Parathyroid adenoma (tissue), 2 donors: ENCODE measurements around the gene KCNA1.

ENCODE experiments used
- H2AFZ ChIP-seq: fragments of 300-600 bp; sonication (generic); one replicate; pipeline ENCODE4 v1.7.0; 2017; ENCODE audit warnings: antibody characterized with exemption, mild to moderate bottlenecking
- H3K27ac ChIP-seq: fragments of 300-600 bp; sonication (generic); one replicate; pipeline ENCODE4 v1.7.0; 2017
- H3K27me3 ChIP-seq: fragments of 300-600 bp; sonication (generic); one replicate; pipeline ENCODE4 v1.7.0; 2017; ENCODE audit warnings: low read length; ENCODE audit not compliant: control insufficient read depth, insufficient read depth
- H3K36me3 ChIP-seq: fragments of 300-600 bp; sonication (generic); one replicate; pipeline ENCODE4 v1.7.0; 2017; ENCODE audit warnings: low read length; ENCODE audit not compliant: control insufficient read depth, insufficient read depth
- H3K4me1 ChIP-seq: fragments of 300-600 bp; sonication (generic); one replicate; pipeline ENCODE4 v1.7.0; 2017; ENCODE audit warnings: control low read depth
- H3K4me2 ChIP-seq: fragments of 300-600 bp; sonication (generic); one replicate; pipeline ENCODE4 v1.7.0; 2017; ENCODE audit warnings: low read length
- H3K4me3 ChIP-seq: fragments of 300-600 bp; sonication (generic); one replicate; pipeline ENCODE4 v1.7.0; 2017; ENCODE audit warnings: low read depth, low read length
- H3K79me2 ChIP-seq: fragments of 300-600 bp; sonication (generic); one replicate; pipeline ENCODE4 v1.7.0; 2017; ENCODE audit warnings: control low read depth
- H3K9ac ChIP-seq: fragments of 300-600 bp; sonication (generic); one replicate; pipeline ENCODE4 v1.7.0; 2017; ENCODE audit warnings: mild to moderate bottlenecking
- H3K9me3 ChIP-seq: fragments of 300-600 bp; sonication (generic); one replicate; pipeline ENCODE4 v1.7.0; 2017; ENCODE audit warnings: low read length; ENCODE audit not compliant: control insufficient read depth
- CTCF ChIP-seq: fragments of 300-600 bp; sonication (generic); IDR thresholded peaks from one replicate; pipeline ENCODE4 v1.7.0; 2017; ENCODE audit warnings: antibody characterized with exemption, mild to moderate bottlenecking
- donor health status: primary hyperparathyroidism.

Gene KCNA1

GRCh38 chr12:4866299-4866698 is 43.4 kb upstream of the KCNA1 start:
- Histone ChIP-seq H3K79me2 (no peaks in the 10 kb centered on the region), H3K36me3 (no peaks in the 10 kb centered on the region), H3K4me3 (no peak overlapping the region), H2AFZ (no peak overlapping the region), H3K4me2 (no peak overlapping the region), H3K9me3 (no peaks in the 10 kb centered on the region), H3K27ac (no peak overlapping the region), H3K27me3 (no peaks in the 10 kb centered on the region), H3K9ac (no peak overlapping the region), H3K4me1 (no peaks in the 10 kb centered on the region)
- TF ChIP-seq CTCF = no peak

DNA sequence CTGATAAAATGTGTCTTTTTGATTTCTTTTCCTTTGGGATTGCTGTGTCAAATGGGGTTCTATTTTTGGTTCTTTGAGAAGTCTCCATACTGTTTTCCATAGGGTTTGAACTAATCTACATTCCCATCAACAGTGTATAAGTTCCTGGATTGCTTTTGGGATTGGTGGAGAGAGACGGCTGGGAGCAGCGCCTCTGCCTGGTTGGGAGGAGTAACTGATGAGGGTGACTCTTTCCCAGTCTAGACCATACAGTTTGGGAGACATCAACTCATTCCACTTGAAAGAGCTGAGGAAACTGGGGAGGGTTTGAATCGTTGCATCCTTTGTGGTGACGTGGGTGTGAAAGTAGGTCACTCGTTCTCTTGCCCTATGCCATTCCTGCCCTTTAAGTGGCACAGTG is 42.3 kb upstream of the KCNA1 start:
- Histone ChIP-seq H3K36me3 (no peaks in the 10 kb centered on the region), H3K4me3 (no peak overlapping the region), H3K9me3 (no peaks in the 10 kb centered on the region), H3K9ac (no peak overlapping the region), H3K4me2 (no peak overlapping the region), H3K27ac (no peak overlapping the region), H3K4me1 (no peaks in the 10 kb centered on the region), H3K79me2 (no peaks in the 10 kb centered on the region), H3K27me3 (no peaks in the 10 kb centered on the region), H2AFZ (no peak overlapping the region)
- no peak for TF ChIP-seq CTCF

GRCh38 chr12:4870423-4870822 is 39.3 kb upstream of the KCNA1 start:
- Histone ChIP-seq H3K9ac (no peak overlapping the region), H2AFZ (no peak overlapping the region), H3K79me2 (no peaks in the 10 kb centered on the region), H3K27me3 (no peaks in the 10 kb centered on the region), H3K4me1 (no peaks in the 10 kb centered on the region), H3K27ac (no peak overlapping the region), H3K9me3 (no peaks in the 10 kb centered on the region), H3K4me2 (no peak overlapping the region), H3K4me3 (no peak overlapping the region), H3K36me3 (no peaks in the 10 kb centered on the region)
- no peak for TF ChIP-seq CTCF

GRCh38 chr12:4871514-4871913 is 38.2 kb upstream of the KCNA1 start:
- no peak overlapping the region for H3K27ac ChIP-seq
- no peak overlapping the region for H3K4me3 ChIP-seq
- H3K4me1 ChIP-seq = no peaks in the 10 kb centered on the region
- no peaks in the 10 kb centered on the region for H3K27me3 ChIP-seq
- H2AFZ ChIP-seq = no peak overlapping the region
- no peak overlapping the region for H3K9ac ChIP-seq
- H3K4me2 ChIP-seq = no peak overlapping the region
- no peak for TF ChIP-seq CTCF
- H3K36me3 ChIP-seq = no peaks in the 10 kb centered on the region
- no peaks in the 10 kb centered on the region for H3K9me3 ChIP-seq
- no peaks in the 10 kb centered on the region for H3K79me2 ChIP-seq

DNA sequence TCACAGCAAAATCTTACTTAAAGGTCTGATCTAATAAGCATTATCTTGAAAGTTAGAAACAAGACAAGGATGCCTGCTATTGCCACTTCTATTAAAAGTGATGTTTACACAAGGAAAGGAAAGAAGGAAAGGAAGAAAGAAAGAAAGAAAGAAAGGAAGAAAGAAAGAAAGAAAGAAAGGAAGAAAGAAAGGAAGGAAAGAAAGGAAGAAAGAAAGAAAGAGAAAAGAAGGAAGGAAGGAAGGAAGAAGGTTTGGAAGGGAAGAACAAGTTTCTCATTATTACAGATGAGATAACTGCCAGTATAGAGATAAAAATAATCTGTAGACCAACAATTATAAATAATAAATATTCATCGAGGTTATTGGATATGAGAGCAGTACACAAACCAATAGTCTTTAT is 35.8 kb upstream of the KCNA1 start:
- Histone ChIP-seq H3K4me3 (no peak overlapping the region), H3K79me2 (no peaks in the 10 kb centered on the region), H3K36me3 (no peaks in the 10 kb centered on the region), H3K4me1 (no peaks in the 10 kb centered on the region), H3K27me3 (no peaks in the 10 kb centered on the region), H3K9me3 (no peaks in the 10 kb centered on the region), H3K4me2 (no peak overlapping the region), H3K27ac (no peak overlapping the region), H2AFZ (no peak overlapping the region), H3K9ac (no peak overlapping the region)
- no peak for TF ChIP-seq CTCF
